Stimulated activated CD4-positive, alpha-beta T cell treated with anti-CD3 and anti-CD28 coated beads, Interleukin-12 subunit alpha, Interleukin-12 subunit beta, amount 100 ng/mL, for 24 hours (primary cell): ENCODE measurements around the gene RPL18A.
"Not testable (repeated sequence)": the region's sequence is repeated elsewhere in the genome, so short reads cannot be mapped to it uniquely, and the experiment has no call there.

Experiments used
- DNase-seq, 2 experiments: peaks; one replicate each; pipeline ENCODE4 v3.0.0-alpha.2; 2020; ENCODE audit warnings: low read depth in 2 of 2

The RPL18A gene

GRCh38 chr19:17866312-17866963, 6.7 kb downstream of the RPL18A start:
- no peak for DNase-seq

DNA sequence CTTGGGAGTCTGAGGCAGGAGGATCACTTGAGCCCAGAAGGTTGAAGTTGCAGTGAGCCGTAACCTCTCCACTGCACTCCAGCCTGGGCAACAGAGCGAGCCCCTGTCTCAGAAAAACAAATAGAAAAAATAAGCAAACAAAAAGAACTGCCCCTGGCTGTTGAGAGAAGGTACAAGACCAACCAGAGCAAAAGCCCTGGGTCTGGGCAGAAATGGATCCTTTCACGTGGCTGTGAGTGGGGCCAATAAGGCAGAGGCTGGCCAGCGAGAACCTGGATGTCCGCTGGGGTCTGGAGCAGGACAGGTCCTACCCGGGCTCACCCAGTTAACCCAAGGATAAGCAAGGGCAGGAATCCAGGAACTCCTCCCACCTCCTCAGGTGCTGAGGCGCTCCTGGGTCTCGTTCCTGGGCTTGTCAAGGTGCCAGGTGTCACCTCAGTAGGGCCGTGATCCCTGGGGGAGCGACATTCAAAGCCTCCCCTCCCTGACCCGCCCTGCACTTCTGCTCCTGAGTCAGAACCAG, 7.3 kb downstream of the RPL18A start:
- no peak for DNase-seq

- no peak for DNase-seq
Measured at GRCh38 chr19:17868669-17869068, 9.0 kb downstream of the RPL18A start.

- no peak for DNase-seq
Measured at GRCh38 chr19:17869114-17869608, 9.5 kb downstream of the RPL18A start.

DNA sequence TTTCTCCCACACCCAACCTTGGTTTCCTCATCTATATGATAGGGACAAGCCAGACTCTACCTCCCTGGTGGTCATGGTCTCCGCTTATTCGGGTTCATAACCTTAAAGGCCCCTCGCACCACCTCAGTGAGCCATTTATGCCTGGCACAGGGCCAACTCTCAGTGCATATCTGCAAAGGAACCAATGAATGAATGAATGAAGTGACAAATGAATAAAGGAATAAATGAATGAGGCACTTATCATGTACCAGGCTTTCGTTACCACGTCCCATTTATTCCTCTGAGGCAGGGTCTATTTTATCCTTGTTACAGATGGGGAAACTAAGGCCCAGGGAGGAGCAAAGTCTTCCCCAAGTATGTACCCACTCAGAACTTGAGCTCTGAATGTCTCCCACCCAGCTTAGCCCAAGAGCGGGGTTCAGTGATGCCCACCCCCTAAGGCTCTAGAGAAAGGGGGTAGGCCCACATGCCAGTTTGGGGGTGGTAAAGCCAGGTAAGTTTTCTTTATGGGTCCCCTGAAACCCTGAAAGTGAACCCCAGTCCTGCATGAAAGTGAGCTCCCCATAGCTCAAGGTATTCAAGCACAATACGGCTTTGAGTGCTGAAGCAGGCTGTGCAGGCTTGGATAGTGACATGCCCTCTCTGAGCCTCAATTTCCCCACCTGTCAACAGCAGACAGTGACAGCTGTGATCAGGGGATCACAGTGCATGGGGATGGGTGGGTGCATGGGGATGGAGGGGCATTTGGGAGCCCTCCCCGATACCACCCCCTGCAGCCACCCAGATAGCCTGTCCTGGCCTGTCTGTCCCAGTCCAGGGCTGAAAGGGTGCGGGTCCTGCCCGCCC, 11.5 kb downstream of the RPL18A start:
- no peak for DNase-seq

DNA sequence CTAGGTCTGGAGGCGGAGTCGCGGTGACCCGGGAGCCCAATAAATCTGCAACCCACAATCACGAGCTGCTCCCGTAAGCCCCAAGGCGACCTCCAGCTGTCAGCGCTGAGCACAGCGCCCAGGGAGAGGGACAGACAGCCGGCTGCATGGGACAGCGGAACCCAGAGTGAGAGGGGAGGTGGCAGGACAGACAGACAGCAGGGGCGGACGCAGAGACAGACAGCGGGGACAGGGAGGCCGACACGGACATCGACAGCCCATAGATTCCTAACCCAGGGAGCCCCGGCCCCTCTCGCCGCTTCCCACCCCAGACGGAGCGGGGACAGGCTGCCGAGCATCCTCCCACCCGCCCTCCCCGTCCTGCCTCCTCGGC, 12.2 kb downstream of the RPL18A start, which contains the start of gene SLC5A5:
Gene SLC5A5 (plus strand): TSS at position 68 of the 373 bp plus-strand sequence. CDS start 375 bp downstream, outside the sequence.
- no peak for DNase-seq

DNA sequence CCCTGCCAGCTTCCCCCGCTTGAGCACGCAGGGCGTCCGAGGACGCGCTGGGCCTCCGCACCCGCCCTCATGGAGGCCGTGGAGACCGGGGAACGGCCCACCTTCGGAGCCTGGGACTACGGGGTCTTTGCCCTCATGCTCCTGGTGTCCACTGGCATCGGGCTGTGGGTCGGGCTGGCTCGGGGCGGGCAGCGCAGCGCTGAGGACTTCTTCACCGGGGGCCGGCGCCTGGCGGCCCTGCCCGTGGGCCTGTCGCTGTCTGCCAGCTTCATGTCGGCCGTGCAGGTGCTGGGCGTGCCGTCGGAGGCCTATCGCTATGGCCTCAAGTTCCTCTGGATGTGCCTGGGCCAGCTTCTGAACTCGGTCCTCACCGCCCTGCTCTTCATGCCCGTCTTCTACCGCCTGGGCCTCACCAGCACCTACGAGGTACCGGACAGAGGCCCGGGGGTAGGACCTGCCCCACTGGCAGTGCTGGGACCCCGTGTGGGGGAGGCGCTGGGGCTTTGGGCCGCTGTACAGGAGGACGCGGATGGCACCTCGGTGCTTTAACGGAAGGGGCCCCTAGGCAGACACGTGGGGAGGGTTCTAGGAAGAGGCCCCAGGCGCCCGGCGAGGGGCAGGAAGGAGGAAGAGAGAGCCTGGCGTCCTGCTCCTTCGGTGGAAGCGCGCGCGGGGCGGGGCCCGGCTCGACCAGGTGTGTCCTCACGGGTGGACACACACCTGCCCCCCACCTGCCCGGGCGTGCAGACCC, 12.7 kb downstream of the RPL18A start:
- no peak for DNase-seq

DNA sequence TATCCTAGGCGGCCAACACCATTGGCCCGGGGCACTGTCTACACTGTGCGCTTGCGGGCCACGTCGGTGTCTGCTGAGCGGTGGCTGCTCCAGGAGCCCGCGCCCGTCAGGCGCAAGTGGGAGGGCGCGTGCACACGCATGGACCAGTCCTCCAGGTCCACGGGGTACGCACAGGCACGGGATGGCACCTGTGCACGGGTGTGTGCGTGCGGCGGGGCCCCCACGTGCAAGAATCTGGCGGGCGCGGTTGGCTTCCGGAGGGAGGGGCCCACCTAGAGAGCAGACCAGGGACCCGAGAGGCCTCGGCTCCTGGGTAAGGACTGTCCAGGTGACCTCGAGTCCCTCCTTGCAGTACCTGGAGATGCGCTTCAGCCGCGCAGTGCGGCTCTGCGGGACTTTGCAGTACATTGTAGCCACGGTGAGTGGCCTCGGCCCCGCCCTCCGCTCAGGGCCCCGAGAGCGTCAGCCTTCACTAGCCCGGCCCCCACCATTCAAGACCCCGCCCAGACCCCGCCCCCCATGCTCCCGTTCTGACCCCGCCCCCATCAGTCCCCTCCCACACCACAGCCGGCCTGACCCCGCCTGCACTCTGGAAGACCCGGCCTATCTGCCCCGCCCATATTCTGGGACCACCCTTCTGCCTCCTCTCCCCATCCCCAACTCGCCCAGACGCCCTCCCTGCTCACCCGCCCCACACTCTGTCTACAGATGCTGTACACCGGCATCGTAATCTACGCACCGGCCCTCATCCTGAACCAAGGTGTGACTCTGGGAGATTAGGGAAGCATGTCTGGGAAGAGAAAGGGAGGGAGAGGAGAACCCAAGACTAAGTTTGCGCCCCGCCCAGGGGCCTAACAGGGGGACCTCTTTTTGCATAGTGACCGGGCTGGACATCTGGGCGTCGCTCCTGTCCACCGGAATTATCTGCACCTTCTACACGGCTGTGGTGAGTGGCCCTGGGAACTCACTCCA, 14.4 kb downstream of the RPL18A start:
- peak in 1 of 2 experiments; percentile 70 for DNase-seq

DNA sequence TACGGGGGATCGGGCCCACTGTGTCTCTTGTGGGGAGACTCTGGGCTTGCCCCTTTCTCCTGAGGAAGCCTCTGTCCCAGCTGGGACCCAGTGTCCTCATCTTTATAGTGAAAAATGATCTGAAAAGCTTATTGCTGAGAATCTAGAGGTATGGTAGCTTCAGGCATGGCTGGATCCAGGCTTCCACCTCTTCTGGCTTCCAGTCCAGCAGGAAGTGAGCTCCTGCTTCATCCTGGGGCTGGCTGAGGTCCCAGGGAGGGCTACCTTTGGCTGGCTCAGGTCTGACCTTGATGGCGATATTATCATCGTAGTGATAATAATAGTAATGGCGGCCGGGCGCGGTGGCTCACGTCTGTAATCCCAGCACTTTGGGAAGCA, 15.0 kb downstream of the RPL18A start:
- DNase-seq = no peak

DNA sequence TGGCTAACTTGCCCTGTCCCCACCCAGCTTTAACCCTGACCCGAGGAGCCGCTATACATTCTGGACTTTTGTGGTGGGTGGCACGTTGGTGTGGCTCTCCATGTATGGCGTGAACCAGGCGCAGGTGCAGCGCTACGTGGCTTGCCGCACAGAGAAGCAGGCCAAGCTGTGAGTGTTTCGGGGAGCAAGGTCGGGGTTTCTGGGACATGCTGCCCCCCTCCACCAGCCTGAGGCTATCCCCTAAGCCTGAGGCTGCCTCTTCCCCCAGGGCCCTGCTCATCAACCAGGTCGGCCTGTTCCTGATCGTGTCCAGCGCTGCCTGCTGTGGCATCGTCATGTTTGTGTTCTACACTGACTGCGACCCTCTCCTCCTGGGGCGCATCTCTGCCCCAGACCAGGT, 18.0 kb downstream of the RPL18A start:
- no peak for DNase-seq

GRCh38 chr19:17879466-17879865, 19.8 kb downstream of the RPL18A start:
- no peak for DNase-seq

DNA sequence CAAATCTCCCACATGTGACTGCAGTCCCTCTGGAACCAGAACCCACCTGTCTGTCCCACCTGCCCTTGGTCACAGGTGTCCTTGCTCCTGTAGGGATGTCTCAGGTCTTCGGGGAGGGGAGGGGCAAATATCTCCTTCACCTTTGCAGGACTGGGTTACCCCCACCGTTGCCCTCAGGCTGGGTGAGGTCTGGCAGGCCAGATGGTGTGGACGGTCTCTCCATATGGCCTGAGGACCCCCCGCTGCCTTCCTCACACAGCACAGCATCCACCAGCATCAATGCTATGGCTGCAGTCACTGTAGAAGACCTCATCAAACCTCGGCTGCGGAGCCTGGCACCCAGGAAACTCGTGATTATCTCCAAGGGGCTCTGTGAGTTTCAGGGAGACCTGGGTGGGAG, 22.0 kb downstream of the RPL18A start:
- no peak for DNase-seq

GRCh38 chr19:17883627-17884410, 24.1 kb downstream of the RPL18A start:
- no peak for DNase-seq

GRCh38 chr19:17886515-17886914, 26.8 kb downstream of the RPL18A start:
- DNase-seq = no peak

GRCh38 chr19:17887221-17887620, 27.5 kb downstream of the RPL18A start:
- DNase-seq = not testable (repeated sequence)

GRCh38 chr19:17888260-17888659, 28.6 kb downstream of the RPL18A start:
- DNase-seq = no peak

- DNase-seq = no peak
Measured at GRCh38 chr19:17889609-17890214, 30.0 kb downstream of the RPL18A start.

GRCh38 chr19:17893766-17894165, 34.1 kb downstream of the RPL18A start:
- DNase-seq = no peak

- DNase-seq = no peak
Measured at GRCh38 chr19:17902701-17903100, 43.0 kb downstream of the RPL18A start.

DNA sequence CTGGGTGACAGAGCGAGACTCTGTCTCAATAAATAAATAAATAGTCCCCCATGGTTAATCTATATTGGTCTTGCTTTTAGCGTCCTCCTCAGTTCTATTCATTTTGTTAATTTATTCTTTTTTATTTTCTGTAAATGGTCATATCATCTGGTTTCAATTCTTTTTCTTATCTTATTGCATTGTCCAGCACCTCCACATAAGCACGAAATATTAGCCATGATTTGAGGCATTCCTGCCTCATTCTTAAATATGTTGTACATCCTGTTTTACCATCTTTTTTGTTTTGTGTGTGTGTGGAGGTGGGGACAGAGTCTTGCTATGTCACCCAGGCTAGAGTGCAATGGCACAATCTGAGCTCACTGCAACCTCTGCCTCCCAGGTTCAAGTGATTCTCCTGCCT, 48.5 kb downstream of the RPL18A start:
- no peak for DNase-seq
